PFSK-1 (cell line): ENCODE measurements around the gene AP1G2.

Source experiments
- FOXP2 ChIP-seq: optimal IDR thresholded peaks from 2 replicates; pipeline ENCODE3; 2011; ENCODE audit warnings: borderline replicate concordance, control low read depth, inconsistent platforms; ENCODE audit not compliant: insufficient read depth; ENCODE audit errors: extremely low read length, extremely low read depth
- POLR2AphosphoS5 ChIP-seq: IDR thresholded peaks from 2 replicates; pipeline ENCODE4 v1.6.1; 2012; ENCODE audit warnings: low read depth, mild to moderate bottlenecking, control low read depth, low read length, moderate library complexity
- TAF1 ChIP-seq: IDR thresholded peaks from 2 replicates; pipeline ENCODE4 v1.6.1; 2012; ENCODE audit warnings: low read length, control low read depth, borderline replicate concordance; ENCODE audit not compliant: insufficient read depth

AP1G2 gene

GRCh38 chr14:23512156-23512555, 55.4 kb downstream of the AP1G2 start:
- no peak for TF ChIP-seq TAF1
- no peak for TF ChIP-seq POLR2AphosphoS5
- no peak for TF ChIP-seq FOXP2
